Muscle of leg (tissue), 16 donors: Measurements from ENCODE around the gene PAX9. TPM values are rescaled to one million over a fixed set of nuclear protein-coding genes. Genes with fewer than 3 reads are reported as not detected.
A peak's percentile ranks its signal among the peaks of the same experiment; 100 is the strongest.

Source experiments
- DNase-seq: peaks from one replicate; pipeline ENCODE4 v3.0.0; 2013
- H3K27ac ChIP-seq: one replicate; pipeline ENCODE4 v1.5.1; 2013; ENCODE audit warnings: mild to moderate bottlenecking, low read length, control low read depth
- H3K27me3 ChIP-seq: one replicate; pipeline ENCODE4 v1.6.1; 2013; ENCODE audit warnings: low read length; ENCODE audit not compliant: control insufficient read depth, insufficient read depth
- H3K36me3 ChIP-seq: one replicate; pipeline ENCODE4 v1.6.1; 2013; ENCODE audit warnings: low read length; ENCODE audit not compliant: control insufficient read depth, insufficient read depth
- H3K4me1 ChIP-seq: one replicate; pipeline ENCODE4 v1.6.1; 2013; ENCODE audit warnings: low read length; ENCODE audit not compliant: control insufficient read depth, insufficient read depth
- H3K4me3 ChIP-seq: one replicate; pipeline ENCODE4 v1.5.1; 2013; ENCODE audit warnings: low read length, control low read depth
- H3K9me3 ChIP-seq: replicated peaks from 2 replicates; pipeline ENCODE4 v1.6.1; 2013; ENCODE audit warnings: low read depth, low read length; ENCODE audit not compliant: control insufficient read depth
- WGBS: methylation state at CpG from one replicate; pipeline ENCODE4 v1.1.5; 2013; ENCODE audit warnings: missing lambda C conversion rate; ENCODE audit not compliant: insufficient coverage; 5-methylcytosine and 5-hydroxymethylcytosine counted together
- long read RNA-seq, 11 donors: transcript quantifications; one replicate each; lab custom pipeline, GENCODE V29; 2026
- polyA plus RNA-seq, 8 donors: library from polyadenylated mRNA; unstranded; fragments of 120-200 nt; gene quantifications; one replicate each; pipeline versions ENCODE4 v1.2.1 to v1.2.3, GENCODE V29; 2013; ENCODE audit warnings: inconsistent platforms in 1 of 8, low replicate concordance in 1 of 8; ENCODE audit not compliant: insufficient read length in 8 of 8, insufficient read depth in 1 of 8
- total RNA-seq: library from RNA; stranded (reverse); fragments of 120-200 nt; gene quantifications from one replicate; pipeline ENCODE4 v1.2.4, GENCODE V29; 2013

PAX9 gene
- total RNA-seq, result 0.13 TPM
- 1 to 10 TPM in 1 of 8 donors, under 1 TPM in 7; 0.12 to 1.9 (median 0.36) TPM for polyA plus RNA-seq
- long read RNA-seq, donor 1, result 0 reads
- long read RNA-seq, donor 2, result 0 reads
- long read RNA-seq, donor 3, result 0 reads
- long read RNA-seq, donor 4, result 0 reads
- long read RNA-seq, donor 5, result 0 reads
- long read RNA-seq, donor 6, full-length matches to known transcripts, result 1 of 1 reads
- long read RNA-seq, donor 6, partial matches to known transcripts, result 0 of 1 reads
- long read RNA-seq, donor 6, other reads (novel, unspliced or antisense), result 0 of 1 reads
- long read RNA-seq, donor 7, result 0 reads
- long read RNA-seq, donor 8, result 0 reads
- long read RNA-seq, donor 9, result 0 reads
- long read RNA-seq, donor 10, result 0 reads
- long read RNA-seq, donor 11, result 0 reads

- Histone ChIP-seq H3K4me1 (peaks cover 47% of the 10 kb centered on the region), H3K4me3 (peak within 1 kb of the TSS; percentile 46), H3K27ac (no peak within 1 kb of the TSS), H3K36me3 (no peaks in the 10 kb centered on the region), H3K9me3 (no peaks in the 10 kb centered on the region), H3K27me3 (peaks cover 93% of the 10 kb centered on the region)
- peak; percentile 92 for DNase-seq
- under 1% methylated on average over 26 of the region's 44 CpGs for WGBS
Observed at GRCh38 chr14:36661506-36662257, at the start of gene PAX9. PAX9 (plus strand) TSS chr14:36661860; CDS start chr14:36662090, 230 bp downstream.

- DNase-seq, result no peak
- Histone ChIP-seq H3K27me3 (no peaks in the 10 kb centered on the region), H3K9me3 (no peaks in the 10 kb centered on the region), H3K4me3 (no peak overlapping the region), H3K36me3 (no peaks in the 10 kb centered on the region), H3K4me1 (no peaks in the 10 kb centered on the region), H3K27ac (no peak overlapping the region)
- whole genome bisulfite sequencing, result 49% methylated on average over 5 of the region's 5 CpGs
Observed at GRCh38 chr14:36617824-36618223, 43.8 kb upstream of the PAX9 start.

- H3K9me3 ChIP-seq, result no peaks in the 10 kb centered on the region
- DNase-seq, result no peak
- no peaks in the 10 kb centered on the region for H3K36me3 ChIP-seq
- no peaks in the 10 kb centered on the region for H3K27me3 ChIP-seq
- H3K27ac ChIP-seq, result no peak overlapping the region
- no peaks in the 10 kb centered on the region for H3K4me1 ChIP-seq
- H3K4me3 ChIP-seq, result no peak overlapping the region
- WGBS, result 34% methylated on average over 2 of the region's 2 CpGs
Observed at GRCh38 chr14:36618641-36619040, 43.0 kb upstream of the PAX9 start.

- Histone ChIP-seq H3K9me3 (no peaks in the 10 kb centered on the region), H3K27ac (no peak overlapping the region), H3K4me3 (no peak overlapping the region), H3K4me1 (no peaks in the 10 kb centered on the region), H3K36me3 (no peaks in the 10 kb centered on the region), H3K27me3 (no peaks in the 10 kb centered on the region)
- WGBS, result no CpG with 5 or more reads among the region's 3 CpGs
- DNase-seq, result no peak
Observed at GRCh38 chr14:36619131-36619530, 42.5 kb upstream of the PAX9 start.

DNA sequence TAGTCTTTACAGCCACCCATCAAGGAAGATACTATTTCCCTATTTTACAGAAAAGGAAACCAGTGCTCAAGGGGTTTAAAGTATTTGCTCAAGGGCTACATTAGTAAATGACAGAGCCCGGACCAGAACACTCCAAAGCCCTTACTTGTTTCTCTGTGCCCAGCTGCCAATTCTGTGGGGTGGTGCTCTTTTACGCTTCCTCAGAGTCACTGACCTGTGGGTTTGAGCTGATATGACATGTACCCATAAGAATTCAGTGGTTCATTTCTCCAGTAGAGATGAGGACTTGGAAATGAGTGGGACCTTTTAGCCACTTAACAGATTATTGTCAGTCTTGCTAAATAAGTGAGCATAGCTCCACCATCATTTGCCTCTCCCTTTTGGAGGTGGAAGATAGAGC lies 41.8 kb upstream of the PAX9 start:
- H3K4me3 ChIP-seq, result no peak overlapping the region
- H3K9me3 ChIP-seq, result no peaks in the 10 kb centered on the region
- H3K27me3 ChIP-seq, result no peaks in the 10 kb centered on the region
- H3K4me1 ChIP-seq, result no peaks in the 10 kb centered on the region
- no peak for DNase-seq
- H3K36me3 ChIP-seq, result no peaks in the 10 kb centered on the region
- no peak overlapping the region for H3K27ac ChIP-seq
- WGBS, result no CpG with 5 or more reads among the region's 2 CpGs

- no peaks in the 10 kb centered on the region for H3K27me3 ChIP-seq
- H3K4me3 ChIP-seq, result no peak overlapping the region
- DNase-seq, result no peak
- H3K36me3 ChIP-seq, result no peaks in the 10 kb centered on the region
- H3K4me1 ChIP-seq, result no peaks in the 10 kb centered on the region
- WGBS, result 80% methylated on average over 1 of the region's 1 CpG
- H3K27ac ChIP-seq, result no peak overlapping the region
- no peaks in the 10 kb centered on the region for H3K9me3 ChIP-seq
Observed at GRCh38 chr14:36625014-36625413, 36.6 kb upstream of the PAX9 start.

- H3K27me3 ChIP-seq, result no peaks in the 10 kb centered on the region
- no peaks in the 10 kb centered on the region for H3K9me3 ChIP-seq
- DNase-seq, result no peak
- no peaks in the 10 kb centered on the region for H3K4me1 ChIP-seq
- no peak overlapping the region for H3K4me3 ChIP-seq
- no CpG with 5 or more reads among the region's 4 CpGs for WGBS
- H3K27ac ChIP-seq, result no peak overlapping the region
- H3K36me3 ChIP-seq, result no peaks in the 10 kb centered on the region
Observed at GRCh38 chr14:36625436-36625835, 36.2 kb upstream of the PAX9 start.

DNA sequence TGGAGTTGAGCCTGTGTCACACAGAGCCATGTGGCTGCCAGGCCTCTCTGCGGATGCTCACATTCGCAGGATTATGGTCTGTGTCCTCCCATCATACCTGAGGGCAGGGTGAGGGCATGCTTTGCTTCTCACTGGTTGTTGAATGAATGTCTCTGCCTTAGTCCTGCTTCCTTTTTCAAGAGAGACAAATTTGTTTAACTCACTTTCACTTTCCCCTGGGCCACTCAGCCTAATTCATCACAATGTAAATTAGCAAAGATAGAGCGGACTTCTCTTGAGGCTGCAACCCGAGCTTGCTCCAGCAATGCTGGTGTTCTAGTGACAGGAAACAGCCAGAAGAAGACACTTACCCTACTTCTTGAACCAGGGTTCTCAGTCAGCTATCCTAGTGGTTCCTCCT lies 35.5 kb upstream of the PAX9 start:
- H3K27ac ChIP-seq, result no peak overlapping the region
- no peak for DNase-seq
- H3K36me3 ChIP-seq, result no peaks in the 10 kb centered on the region
- H3K4me1 ChIP-seq, result no peaks in the 10 kb centered on the region
- H3K4me3 ChIP-seq, result no peak overlapping the region
- 78% methylated on average over 2 of the region's 4 CpGs for WGBS
- no peaks in the 10 kb centered on the region for H3K27me3 ChIP-seq
- no peaks in the 10 kb centered on the region for H3K9me3 ChIP-seq

DNA sequence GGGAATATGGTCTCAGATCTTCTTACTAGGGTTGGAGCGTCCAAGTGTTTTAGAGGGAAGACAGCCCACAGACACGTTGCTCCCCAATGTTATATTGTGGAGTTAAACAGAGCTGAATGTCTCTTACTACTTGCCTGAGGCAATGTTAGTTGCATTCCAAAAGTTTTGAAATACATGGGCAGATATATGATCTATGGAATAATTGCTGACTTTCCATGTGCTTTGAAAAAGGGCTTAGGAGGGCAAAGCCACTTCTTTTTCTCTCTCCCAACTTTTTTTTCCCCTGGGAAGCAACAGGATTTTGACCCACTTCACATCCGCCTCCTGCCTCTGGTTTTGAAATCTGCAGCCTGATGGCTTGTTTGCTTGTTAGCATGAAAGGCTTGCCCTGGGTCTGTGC lies 33.7 kb upstream of the PAX9 start:
- no peak overlapping the region for H3K4me3 ChIP-seq
- H3K36me3 ChIP-seq, result no peaks in the 10 kb centered on the region
- no peak overlapping the region for H3K27ac ChIP-seq
- H3K9me3 ChIP-seq, result no peaks in the 10 kb centered on the region
- DNase-seq, result no peak
- no peaks in the 10 kb centered on the region for H3K4me1 ChIP-seq
- WGBS, result no CpG with 5 or more reads among the region's 3 CpGs
- H3K27me3 ChIP-seq, result no peaks in the 10 kb centered on the region

DNA sequence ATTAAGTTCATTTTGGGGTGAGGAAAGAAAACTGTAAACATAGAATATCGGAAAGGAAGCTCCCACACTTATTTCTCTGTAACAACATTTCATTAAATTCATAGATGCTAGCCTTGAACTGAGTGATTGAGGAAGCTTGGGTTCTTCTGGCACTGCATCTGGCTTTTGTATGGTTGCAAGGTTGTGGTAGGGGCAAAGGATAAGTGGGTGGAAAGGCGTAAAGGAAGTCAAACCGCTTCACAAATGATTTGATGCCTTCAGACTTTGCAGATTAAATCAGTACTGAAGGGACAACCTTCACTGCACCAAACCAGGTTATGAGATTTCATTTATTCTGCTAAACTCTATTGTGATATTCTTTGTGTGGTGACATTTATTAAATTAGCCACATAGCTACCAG lies 28.1 kb upstream of the PAX9 start:
- H3K27ac ChIP-seq, result no peak overlapping the region
- WGBS, result no CpG with 5 or more reads among the region's 3 CpGs
- DNase-seq, result no peak
- no peaks in the 10 kb centered on the region for H3K4me1 ChIP-seq
- H3K4me3 ChIP-seq, result no peak overlapping the region
- H3K36me3 ChIP-seq, result no peaks in the 10 kb centered on the region
- no peaks in the 10 kb centered on the region for H3K9me3 ChIP-seq
- no peaks in the 10 kb centered on the region for H3K27me3 ChIP-seq
